ENCODE results near the gene TRIM63. TPM values are rescaled to one million over a fixed set of nuclear protein-coding genes. Genes with fewer than 3 reads are reported as not detected.

The TRIM63 gene
- total RNA-seq, 1 donor from 2014 or later = not detected

GRCh38 chr1:26041978-26042377 lies 25.5 kb downstream of the TRIM63 start:
- Mint-ChIP-seq H3K4me1 (ENCODE audit: unreplicated experiment) (peaks cover 4% of the 10 kb centered on the region), H3K27me3 (ENCODE audit: unreplicated experiment) (peaks cover 35% of the 10 kb centered on the region), H3K27ac (ENCODE audit: unreplicated experiment) (no peak overlapping the region), H3K36me3 (ENCODE audit: unreplicated experiment) (no peaks in the 10 kb centered on the region), H3K4me3 (ENCODE audit: unreplicated experiment) (no peak overlapping the region), H3K9me3 (ENCODE audit: unreplicated experiment) (no peaks in the 10 kb centered on the region)
- DNase-seq (ENCODE audit: extremely low spot score, unreplicated experiment) = no peak
- TF ChIP-seq CTCF (IDR thresholded peaks at IDR 0.05) = no peak

- H3K4me1 Mint-ChIP-seq (ENCODE audit: unreplicated experiment) = peaks cover 8% of the 10 kb centered on the region
- DNase-seq (ENCODE audit: extremely low spot score, unreplicated experiment) = no peak
- H3K27me3 Mint-ChIP-seq (ENCODE audit: unreplicated experiment) = peaks cover 29% of the 10 kb centered on the region
- no peak overlapping the region for H3K4me3 Mint-ChIP-seq (ENCODE audit: unreplicated experiment)
- TF ChIP-seq CTCF (IDR thresholded peaks at IDR 0.05) = no peak
- no peaks in the 10 kb centered on the region for H3K36me3 Mint-ChIP-seq (ENCODE audit: unreplicated experiment)
- H3K27ac Mint-ChIP-seq (ENCODE audit: unreplicated experiment) = no peak overlapping the region
- H3K9me3 Mint-ChIP-seq (ENCODE audit: unreplicated experiment) = no peaks in the 10 kb centered on the region
Observed at GRCh38 chr1:26041401-26041800, 26.0 kb downstream of the TRIM63 start.

GRCh38 chr1:26038904-26039303 lies 28.5 kb downstream of the TRIM63 start:
- TF ChIP-seq CTCF (IDR thresholded peaks at IDR 0.05) = no peak
- peaks cover 19% of the 10 kb centered on the region for H3K27me3 Mint-ChIP-seq (ENCODE audit: unreplicated experiment)
- no peak overlapping the region for H3K4me3 Mint-ChIP-seq (ENCODE audit: unreplicated experiment)
- H3K9me3 Mint-ChIP-seq (ENCODE audit: unreplicated experiment) = no peaks in the 10 kb centered on the region
- peaks cover 11% of the 10 kb centered on the region for H3K4me1 Mint-ChIP-seq (ENCODE audit: unreplicated experiment)
- no peaks in the 10 kb centered on the region for H3K36me3 Mint-ChIP-seq (ENCODE audit: unreplicated experiment)
- no peak overlapping the region for H3K27ac Mint-ChIP-seq (ENCODE audit: unreplicated experiment)
- DNase-seq (ENCODE audit: extremely low spot score, unreplicated experiment) = no peak

GRCh38 chr1:26038477-26038876 lies 29.0 kb downstream of the TRIM63 start:
- Mint-ChIP-seq H3K36me3 (ENCODE audit: unreplicated experiment) (no peaks in the 10 kb centered on the region), H3K4me1 (ENCODE audit: unreplicated experiment) (peaks cover 11% of the 10 kb centered on the region), H3K27me3 (ENCODE audit: unreplicated experiment) (peaks cover 15% of the 10 kb centered on the region), H3K27ac (ENCODE audit: unreplicated experiment) (no peak overlapping the region), H3K9me3 (ENCODE audit: unreplicated experiment) (no peaks in the 10 kb centered on the region), H3K4me3 (ENCODE audit: unreplicated experiment) (no peak overlapping the region)
- no peak for DNase-seq (ENCODE audit: extremely low spot score, unreplicated experiment)
- TF ChIP-seq CTCF (IDR thresholded peaks at IDR 0.05) = no peak

GRCh38 chr1:26037904-26038303 lies 29.5 kb downstream of the TRIM63 start:
- no peaks in the 10 kb centered on the region for H3K9me3 Mint-ChIP-seq (ENCODE audit: unreplicated experiment)
- no peak overlapping the region for H3K4me3 Mint-ChIP-seq (ENCODE audit: unreplicated experiment)
- peaks cover 12% of the 10 kb centered on the region for H3K27me3 Mint-ChIP-seq (ENCODE audit: unreplicated experiment)
- H3K4me1 Mint-ChIP-seq (ENCODE audit: unreplicated experiment) = peaks cover 11% of the 10 kb centered on the region
- TF ChIP-seq CTCF (IDR thresholded peaks at IDR 0.05) = no peak
- no peak for DNase-seq (ENCODE audit: extremely low spot score, unreplicated experiment)
- no peak overlapping the region for H3K27ac Mint-ChIP-seq (ENCODE audit: unreplicated experiment)
- no peaks in the 10 kb centered on the region for H3K36me3 Mint-ChIP-seq (ENCODE audit: unreplicated experiment)

All from osteocyte (in vitro differentiated cells).